GM21529 (cell line): ENCODE results near the gene STX1B.
"Not testable (repeated sequence)": the region's sequence is repeated elsewhere in the genome, so short reads cannot be mapped to it uniquely, and the experiment has no call there.

Source experiments
- ATAC-seq: cut with Tn5 transposase; IDR thresholded peaks from one replicate; pipeline ENCODE4 v1.9.1; 2021; ENCODE audit not compliant: unreplicated experiment

STX1B gene

GRCh38 chr16:30953511-30954124 is 56.8 kb downstream of the STX1B start:
- ATAC-seq, result no peak

- ATAC-seq, result no peak
These were observed 57.3 kb downstream of the STX1B start for GRCh38 chr16:30953111-30953510.

- ATAC-seq, result no peak
These were observed 58.7 kb downstream of the STX1B start for GRCh38 chr16:30951750-30952149.

GRCh38 chr16:30951193-30951592 is 59.2 kb downstream of the STX1B start:
- no peak for ATAC-seq

GRCh38 chr16:30950516-30951065 is 59.8 kb downstream of the STX1B start:
- no peak for ATAC-seq

- peak; percentile 53 for ATAC-seq
These were observed 60.6 kb downstream of the STX1B start for GRCh38 chr16:30949650-30950515.

GRCh38 chr16:30948667-30949649 is 61.5 kb downstream of the STX1B start, which contains the start of gene ORAI3:
Gene ORAI3, plus strand, starts transcription at chr16:30949068. Its CDS starts 222 bp downstream, at chr16:30949290.
- peak; percentile 64 for ATAC-seq

GRCh38 chr16:30947859-30948666 is 62.4 kb downstream of the STX1B start:
- ATAC-seq, result peak; percentile 23

GRCh38 chr16:30947541-30947858 is 62.9 kb downstream of the STX1B start:
- no peak for ATAC-seq

- ATAC-seq, result no peak
These were observed 63.5 kb downstream of the STX1B start for GRCh38 chr16:30946671-30947540.

GRCh38 chr16:30944352-30944751 is 66.1 kb downstream of the STX1B start:
- ATAC-seq, result no peak

GRCh38 chr16:30942426-30942806 is 68.0 kb downstream of the STX1B start:
- no peak for ATAC-seq

GRCh38 chr16:30941600-30942425 is 68.6 kb downstream of the STX1B start:
- peak; percentile 89 for ATAC-seq

- ATAC-seq, result not testable (repeated sequence)
These were observed 70.9 kb downstream of the STX1B start for GRCh38 chr16:30939571-30939970.
